MCF 10A (cell line): Measurements from ENCODE around the gene ARL5B. TPM values are rescaled to one million over a fixed set of nuclear protein-coding genes. Genes with fewer than 3 reads are reported as not detected.

ENCODE experiments used
- BruUV-seq: library from RNA; stranded (reverse); fragments of 400-500 nt; replicated peaks from 2 replicates; lab custom pipeline; 2021; lab: Mats Ljungman, UMichigan
- CTCF ChIA-PET: fragments of 300-600 bp; sonication (Branson Sonifier 250); formaldehyde crosslinking; extraction: SDS; loops from one replicate; lab custom pipeline; 2021; ENCODE audit warnings: antibody characterized with exemption, inconsistent platforms; lab: Yijun Ruan, JAX
- POLR2A ChIA-PET: fragments of 300-600, 350-650 bp; sonication (Branson Sonifier 250); formaldehyde crosslinking; extraction: SDS; loops from one replicate; lab custom pipeline; 2020; ENCODE audit warnings: antibody characterized with exemption, inconsistent platforms; lab: Yijun Ruan, JAX
- DNase-seq: peaks from one replicate; pipeline ENCODE4 v3.0.0-alpha.2; 2018; ENCODE audit not compliant: unreplicated experiment
- H3K27ac Mint-ChIP-seq: one replicate; pipeline ENCODE4 v1.8.0; 2022; ENCODE audit warnings: mild to moderate bottlenecking, low read depth, mixed read lengths; ENCODE audit not compliant: unreplicated experiment
- H3K27me3 Mint-ChIP-seq: one replicate; pipeline ENCODE4 v1.8.0; 2022; ENCODE audit warnings: mixed read lengths; ENCODE audit not compliant: insufficient read depth, unreplicated experiment
- H3K36me3 Mint-ChIP-seq: one replicate; pipeline ENCODE4 v1.8.0; 2022; ENCODE audit warnings: mild to moderate bottlenecking, moderate library complexity, mixed read lengths; ENCODE audit not compliant: insufficient read depth, unreplicated experiment
- H3K4me1 Mint-ChIP-seq: one replicate; pipeline ENCODE4 v1.8.0; 2022; ENCODE audit warnings: mixed read lengths; ENCODE audit not compliant: insufficient read depth, unreplicated experiment
- H3K4me3 Mint-ChIP-seq: one replicate; pipeline ENCODE4 v1.8.0; 2022; ENCODE audit warnings: mild to moderate bottlenecking, moderate library complexity, mixed read lengths; ENCODE audit not compliant: unreplicated experiment
- H3K9me3 Mint-ChIP-seq: one replicate; pipeline ENCODE4 v1.8.0; 2022; ENCODE audit warnings: mixed read lengths; ENCODE audit not compliant: unreplicated experiment
- CTCF ChIP-seq: fragments of 200-600 bp; IDR thresholded peaks from one replicate; pipeline ENCODE4 v1.8.0; 2022; ENCODE audit warnings: antibody characterized with exemption, mild to moderate bottlenecking; ENCODE audit not compliant: unreplicated experiment
- intact Hi-C: fragments of 100-400 bp; cut with micrococcal nuclease; formaldehyde crosslinking; loops from 2 replicates; pipeline ENCODE4 v1.14.1; 2022
- total RNA-seq: library from RNA; stranded (reverse); gene quantifications from 2 replicates; pipeline ENCODE4 v1.2.3, GENCODE V29; 2022

ARL5B gene
- total RNA-seq, 1 experiment from 2014 or later: 22.0 TPM

GRCh38 chr10:18665815-18666558 lies 6.8 kb downstream of the ARL5B start:
- no TSS peak for BruUV-seq
- Mint-ChIP-seq H3K27me3 (no peaks in the 10 kb centered on the region), H3K4me3 (peak overlapping the region; percentile 16), H3K9me3 (no peaks in the 10 kb centered on the region), H3K27ac (peak overlapping the region; percentile 74), H3K4me1 (peaks cover 32% of the 10 kb centered on the region), H3K36me3 (peaks cover 33% of the 10 kb centered on the region)
- TF ChIP-seq CTCF: no peak
- POLR2A ChIA-PET: interaction anchor here (0.7 to 3.9 kb wide), 8 partner anchors 7 to 1150 kb away, joined by 3 to 25 read pairs (median 8); partner anchors contain the start of genes ARL5B, NSUN6 and PLXDC2
- CTCF ChIA-PET: interaction anchor here (0.5 to 0.6 kb wide), 4 partner anchors 8 to 973 kb away, joined by 3 to 4 read pairs (median 3); no protein-coding TSS in a partner anchor
- intact Hi-C loops: no loop called here
- DNase-seq: no peak

- POLR2A ChIA-PET: interaction anchor here (0.7 to 3.9 kb wide), 8 partner anchors 8 to 1149 kb away, joined by 3 to 25 read pairs (median 8); partner anchors contain the start of genes ARL5B, NSUN6 and PLXDC2
- CTCF ChIA-PET: interaction anchor here (0.5 to 1.1 kb wide), 4 partner anchors 8 to 55 kb away, joined by 3 to 4 read pairs (median 3); partner anchors contain the start of gene ARL5B
- no TSS peak for BruUV-seq
- peak overlapping the region; percentile 44 for H3K27ac Mint-ChIP-seq
- H3K36me3 Mint-ChIP-seq: peaks cover 37% of the 10 kb centered on the region
- no peaks in the 10 kb centered on the region for H3K27me3 Mint-ChIP-seq
- intact Hi-C loops: no loop called here
- no peaks in the 10 kb centered on the region for H3K9me3 Mint-ChIP-seq
- peak; percentile 64 for DNase-seq
- TF ChIP-seq CTCF: no peak
- H3K4me3 Mint-ChIP-seq: peak overlapping the region; percentile 21
- H3K4me1 Mint-ChIP-seq: peaks cover 27% of the 10 kb centered on the region
These were observed 7.6 kb downstream of the ARL5B start for GRCh38 chr10:18666810-18667209.

DNA sequence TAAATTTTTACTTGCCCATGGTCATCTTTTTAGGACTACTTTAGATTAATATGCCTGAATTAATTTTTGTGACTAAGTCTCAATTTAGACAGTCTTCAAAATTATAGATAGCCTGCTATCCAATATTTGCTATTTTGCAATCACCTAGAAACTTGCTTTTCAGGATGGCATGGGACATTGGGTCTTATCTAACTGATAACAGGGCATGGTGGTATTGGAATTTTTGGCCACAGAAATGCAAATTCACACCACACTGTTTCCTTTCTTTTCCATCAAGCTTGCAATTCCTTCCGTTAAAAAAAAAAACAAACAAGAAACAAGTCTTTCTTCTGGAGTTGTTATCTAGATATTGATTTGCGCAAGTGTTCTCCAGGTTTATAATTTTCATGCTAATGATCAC lies 8.8 kb downstream of the ARL5B start:
- H3K4me3 Mint-ChIP-seq: no peak overlapping the region
- peaks cover 37% of the 10 kb centered on the region for H3K36me3 Mint-ChIP-seq
- ChIA-PET CTCF (no interaction called here), POLR2A (interaction anchor here (1.0 to 3.9 kb wide), 4 partner anchors 8 to 18 kb away, joined by 4 to 25 read pairs (median 10); partner anchors contain the start of genes ARL5B and NSUN6)
- H3K27me3 Mint-ChIP-seq: no peaks in the 10 kb centered on the region
- no peak for TF ChIP-seq CTCF
- no TSS peak for BruUV-seq
- intact Hi-C loops: no loop called here
- no peak for DNase-seq
- no peaks in the 10 kb centered on the region for H3K9me3 Mint-ChIP-seq
- peaks cover 20% of the 10 kb centered on the region for H3K4me1 Mint-ChIP-seq
- peak overlapping the region; percentile 44 for H3K27ac Mint-ChIP-seq

GRCh38 chr10:18675086-18675801 lies 16.0 kb downstream of the ARL5B start:
- Mint-ChIP-seq H3K36me3 (peaks cover 37% of the 10 kb centered on the region), H3K4me3 (no peak overlapping the region), H3K9me3 (no peaks in the 10 kb centered on the region), H3K4me1 (no peaks in the 10 kb centered on the region), H3K27me3 (no peaks in the 10 kb centered on the region), H3K27ac (no peak overlapping the region)
- CTCF ChIA-PET: no interaction called here
- TSS peak; percentile 9 for BruUV-seq
- POLR2A ChIA-PET: interaction anchor here (1.0 to 1.2 kb wide), 3 partner anchors 8 to 17 kb away, joined by 3 to 6 read pairs (median 5); no protein-coding TSS in a partner anchor
- intact Hi-C loops: no loop called here
- DNase-seq: no peak
- no peak for TF ChIP-seq CTCF
